CD8-positive, alpha-beta memory T cell (primary cell): ENCODE results near the gene COL4A1. TPM values are rescaled to one million over a fixed set of nuclear protein-coding genes. Genes with fewer than 3 reads are reported as not detected.

Source experiments
- CTCF ChIA-PET: fragments of 350-600 bp; sonication (Branson Sonifier 250); formaldehyde crosslinking; loops from one replicate; lab custom pipeline; 2021; ENCODE audit warnings: antibody characterized with exemption; lab: Charles Lee
- POLR2A ChIA-PET: fragments of 350-600 bp; sonication (Branson Sonifier 250); formaldehyde crosslinking; loops from one replicate; lab custom pipeline; 2021; ENCODE audit warnings: antibody characterized with exemption; lab: Charles Lee
- DNase-seq, 5 donors: peaks; one replicate each; pipeline versions ENCODE4 v3.0.0 to v3.0.0-alpha.2; 2020 to 2022; ENCODE audit warnings: mixed read lengths in 1 of 5
- H3K27ac ChIP-seq: one replicate; pipeline ENCODE4 v1.7.0; 2013; ENCODE audit warnings: low read depth, mild to moderate bottlenecking, low read length, moderate library complexity
- H3K27me3 ChIP-seq: 2 replicates; pipeline ENCODE4 v1.7.0; 2013; ENCODE audit warnings: low read length, mild to moderate bottlenecking; ENCODE audit not compliant: insufficient read depth, poor library complexity, severe bottlenecking
- H3K36me3 ChIP-seq: 2 replicates; pipeline ENCODE4 v1.7.0; 2013; ENCODE audit warnings: mild to moderate bottlenecking, low read length, moderate library complexity; ENCODE audit not compliant: insufficient read depth
- H3K4me1 ChIP-seq: 2 replicates; pipeline ENCODE4 v1.7.0; 2013; ENCODE audit warnings: mild to moderate bottlenecking, low read length, moderate library complexity; ENCODE audit not compliant: insufficient read depth
- H3K4me3 ChIP-seq: 2 replicates; pipeline ENCODE4 v1.7.0; 2013; ENCODE audit warnings: mild to moderate bottlenecking, low read length
- H3K9me3 ChIP-seq: 2 replicates; pipeline ENCODE4 v1.7.0; 2013; ENCODE audit warnings: mild to moderate bottlenecking, low read length
- H3K27ac Mint-ChIP-seq, 8 donors: one replicate each; pipeline ENCODE4 v1.8.0; 2020 to 2021; ENCODE audit warnings: mixed read lengths in 8 of 8, mild to moderate bottlenecking in 6 of 8, inconsistent platforms in 3 of 8, moderate library complexity in 3 of 8
- H3K27me3 Mint-ChIP-seq, 2 donors: one replicate each; pipeline ENCODE4 v1.8.0; 2020 to 2021; ENCODE audit warnings: mixed read lengths in 2 of 2, mild to moderate bottlenecking in 1 of 2, moderate library complexity in 1 of 2
- H3K36me3 Mint-ChIP-seq, 3 donors: one replicate each; pipeline ENCODE4 v1.8.0; 2020 to 2021; ENCODE audit warnings: mixed read lengths in 3 of 3, inconsistent platforms in 1 of 3, mild to moderate bottlenecking in 1 of 3
- H3K4me1 Mint-ChIP-seq, 3 donors: one replicate each; pipeline ENCODE4 v1.8.0; 2020 to 2021; ENCODE audit warnings: mixed read lengths in 3 of 3, inconsistent platforms in 1 of 3, mild to moderate bottlenecking in 1 of 3
- H3K4me3 Mint-ChIP-seq, 7 donors: one replicate each; pipeline ENCODE4 v1.8.0; 2020 to 2021; ENCODE audit warnings: mixed read lengths in 7 of 7, mild to moderate bottlenecking in 6 of 7, moderate library complexity in 4 of 7, inconsistent platforms in 2 of 7
- H3K9me3 Mint-ChIP-seq, 5 donors: one replicate each; pipeline ENCODE4 v1.8.0; 2020 to 2022; ENCODE audit warnings: mixed read lengths in 5 of 5, mild to moderate bottlenecking in 3 of 5, moderate library complexity in 2 of 5, inconsistent platforms in 1 of 5
- polyA plus RNA-seq: library from polyadenylated mRNA; unstranded; fragments of 300-500 nt; fragmentation: Illumina TruSeq; gene quantifications from one replicate; pipeline ENCODE4 v1.2.3, GENCODE V29; 2021
- total RNA-seq, 2 experiments: library from RNA; stranded (reverse); gene quantifications; one replicate each; pipeline ENCODE4 v1.2.3, GENCODE V29; 2021

COL4A1 gene
- total and polyA plus RNA-seq, 3 experiments from 2014 or later, result not detected

- no peaks in the 10 kb centered on the region for H3K4me1 Mint-ChIP-seq
- H3K27ac Mint-ChIP-seq, result no peak overlapping the region
- Histone ChIP-seq H3K36me3 (no peaks in the 10 kb centered on the region), H3K27ac (no peak overlapping the region), H3K9me3 (no peaks in the 10 kb centered on the region), H3K27me3 (no peaks in the 10 kb centered on the region), H3K4me1 (no peaks in the 10 kb centered on the region), H3K4me3 (no peak overlapping the region)
- CTCF ChIA-PET, result no interaction called here
- no peaks in the 10 kb centered on the region for H3K36me3 Mint-ChIP-seq
- H3K27me3 Mint-ChIP-seq, result peaks cover 0 to 2% of the 10 kb centered on the region in 2 donors
- peaks cover 0 to 2% (median 0%) of the 10 kb centered on the region in 5 donors for H3K9me3 Mint-ChIP-seq
- DNase-seq, result no peak
- POLR2A ChIA-PET, result no interaction called here
- no peak overlapping the region for H3K4me3 Mint-ChIP-seq
Observed at GRCh38 chr13:110224519-110224918, 82.4 kb downstream of the COL4A1 start.

- CTCF ChIA-PET, result interaction anchor here (0.6 to 1.6 kb wide), 6 partner anchors 12 to 191 kb away, joined by 3 to 5 read pairs (median 3); no protein-coding TSS in a partner anchor
- no peaks in the 10 kb centered on the region for H3K27me3 ChIP-seq
- no peaks in the 10 kb centered on the region for H3K4me1 Mint-ChIP-seq
- no peak overlapping the region for H3K27ac ChIP-seq
- no peaks in the 10 kb centered on the region for H3K9me3 ChIP-seq
- H3K4me1 ChIP-seq, result no peaks in the 10 kb centered on the region
- no peaks in the 10 kb centered on the region for H3K36me3 ChIP-seq
- no peak for DNase-seq
- no peaks in the 10 kb centered on the region for H3K9me3 Mint-ChIP-seq
- peaks cover 5 to 8% of the 10 kb centered on the region in 2 donors for H3K27me3 Mint-ChIP-seq
- no peaks in the 10 kb centered on the region for H3K36me3 Mint-ChIP-seq
- no peak overlapping the region for H3K4me3 ChIP-seq
- no peak overlapping the region for H3K27ac Mint-ChIP-seq
- no peak overlapping the region for H3K4me3 Mint-ChIP-seq
- POLR2A ChIA-PET, result no interaction called here
Observed at GRCh38 chr13:110221406-110222117, 85.4 kb downstream of the COL4A1 start.

GRCh38 chr13:110220471-110220870 is 86.5 kb downstream of the COL4A1 start:
- ChIA-PET POLR2A (no interaction called here), CTCF (interaction anchor here (1.5 to 1.6 kb wide), 2 partner anchors 19 to 191 kb away, joined by 3 to 5 read pairs; no protein-coding TSS in a partner anchor)
- Mint-ChIP-seq H3K4me1 (no peaks in the 10 kb centered on the region), H3K4me3 (no peak overlapping the region), H3K36me3 (no peaks in the 10 kb centered on the region), H3K9me3 (no peaks in the 10 kb centered on the region), H3K27me3 (peaks cover 7 to 8% of the 10 kb centered on the region in 2 donors), H3K27ac (no peak overlapping the region)
- no peak for DNase-seq
- no peaks in the 10 kb centered on the region for H3K27me3 ChIP-seq
- H3K9me3 ChIP-seq, result no peaks in the 10 kb centered on the region
- no peak overlapping the region for H3K27ac ChIP-seq
- no peak overlapping the region for H3K4me3 ChIP-seq
- no peaks in the 10 kb centered on the region for H3K36me3 ChIP-seq
- H3K4me1 ChIP-seq, result no peaks in the 10 kb centered on the region

- H3K27me3 ChIP-seq, result no peaks in the 10 kb centered on the region
- Mint-ChIP-seq H3K36me3 (no peaks in the 10 kb centered on the region), H3K4me1 (no peaks in the 10 kb centered on the region), H3K4me3 (no peak overlapping the region), H3K27ac (no peak overlapping the region), H3K27me3 (peaks cover 7 to 8% of the 10 kb centered on the region in 2 donors), H3K9me3 (no peaks in the 10 kb centered on the region)
- H3K4me3 ChIP-seq, result no peak overlapping the region
- H3K36me3 ChIP-seq, result no peaks in the 10 kb centered on the region
- ChIA-PET POLR2A (no interaction called here), CTCF (no interaction called here)
- DNase-seq, result no peak
- no peaks in the 10 kb centered on the region for H3K4me1 ChIP-seq
- H3K27ac ChIP-seq, result no peak overlapping the region
- H3K9me3 ChIP-seq, result no peaks in the 10 kb centered on the region
Observed at GRCh38 chr13:110218581-110219201, 88.3 kb downstream of the COL4A1 start.

GRCh38 chr13:110217811-110218210 is 89.1 kb downstream of the COL4A1 start:
- Histone ChIP-seq H3K9me3 (no peaks in the 10 kb centered on the region), H3K4me3 (no peak overlapping the region), H3K27me3 (no peaks in the 10 kb centered on the region), H3K27ac (no peak overlapping the region), H3K4me1 (no peaks in the 10 kb centered on the region), H3K36me3 (no peaks in the 10 kb centered on the region)
- Mint-ChIP-seq H3K27ac (no peak overlapping the region), H3K4me1 (no peaks in the 10 kb centered on the region), H3K9me3 (no peaks in the 10 kb centered on the region), H3K4me3 (no peak overlapping the region), H3K27me3 (peaks cover 7 to 8% of the 10 kb centered on the region in 2 donors), H3K36me3 (no peaks in the 10 kb centered on the region)
- ChIA-PET POLR2A (no interaction called here), CTCF (no interaction called here)
- no peak for DNase-seq

GRCh38 chr13:110217085-110217484 is 89.9 kb downstream of the COL4A1 start:
- Histone ChIP-seq H3K36me3 (no peaks in the 10 kb centered on the region), H3K27me3 (no peaks in the 10 kb centered on the region), H3K4me3 (no peak overlapping the region), H3K27ac (no peak overlapping the region), H3K4me1 (no peaks in the 10 kb centered on the region), H3K9me3 (no peaks in the 10 kb centered on the region)
- Mint-ChIP-seq H3K9me3 (no peaks in the 10 kb centered on the region), H3K36me3 (no peaks in the 10 kb centered on the region), H3K27ac (no peak overlapping the region), H3K4me3 (no peak overlapping the region), H3K27me3 (peaks cover 7 to 8% of the 10 kb centered on the region in 2 donors), H3K4me1 (no peaks in the 10 kb centered on the region)
- CTCF ChIA-PET, result no interaction called here
- DNase-seq, result no peak
- POLR2A ChIA-PET, result no interaction called here

GRCh38 chr13:110216398-110217041 is 90.4 kb downstream of the COL4A1 start:
- no peaks in the 10 kb centered on the region for H3K4me1 Mint-ChIP-seq
- no peaks in the 10 kb centered on the region for H3K27me3 ChIP-seq
- H3K36me3 Mint-ChIP-seq, result no peaks in the 10 kb centered on the region
- H3K27me3 Mint-ChIP-seq, result peaks cover 7 to 8% of the 10 kb centered on the region in 2 donors
- no peak for DNase-seq
- H3K9me3 Mint-ChIP-seq, result no peaks in the 10 kb centered on the region
- CTCF ChIA-PET, result no interaction called here
- H3K27ac ChIP-seq, result no peak overlapping the region
- H3K4me3 Mint-ChIP-seq, result no peak overlapping the region
- no peak overlapping the region for H3K4me3 ChIP-seq
- no peak overlapping the region for H3K27ac Mint-ChIP-seq
- POLR2A ChIA-PET, result no interaction called here
- H3K36me3 ChIP-seq, result no peaks in the 10 kb centered on the region
- no peaks in the 10 kb centered on the region for H3K4me1 ChIP-seq
- H3K9me3 ChIP-seq, result no peaks in the 10 kb centered on the region

- Mint-ChIP-seq H3K27me3 (peaks cover 7 to 8% of the 10 kb centered on the region in 2 donors), H3K36me3 (no peaks in the 10 kb centered on the region), H3K27ac (no peak overlapping the region), H3K4me3 (no peak overlapping the region), H3K9me3 (no peaks in the 10 kb centered on the region), H3K4me1 (no peaks in the 10 kb centered on the region)
- Histone ChIP-seq H3K4me1 (no peaks in the 10 kb centered on the region), H3K9me3 (no peaks in the 10 kb centered on the region), H3K27ac (no peak overlapping the region), H3K27me3 (no peaks in the 10 kb centered on the region), H3K4me3 (no peak overlapping the region), H3K36me3 (no peaks in the 10 kb centered on the region)
- ChIA-PET POLR2A (no interaction called here), CTCF (no interaction called here)
- DNase-seq, result no peak
Observed at GRCh38 chr13:110216006-110216397, 91.0 kb downstream of the COL4A1 start.
